Measurements from ENCODE around the gene ABCA8.

DNA sequence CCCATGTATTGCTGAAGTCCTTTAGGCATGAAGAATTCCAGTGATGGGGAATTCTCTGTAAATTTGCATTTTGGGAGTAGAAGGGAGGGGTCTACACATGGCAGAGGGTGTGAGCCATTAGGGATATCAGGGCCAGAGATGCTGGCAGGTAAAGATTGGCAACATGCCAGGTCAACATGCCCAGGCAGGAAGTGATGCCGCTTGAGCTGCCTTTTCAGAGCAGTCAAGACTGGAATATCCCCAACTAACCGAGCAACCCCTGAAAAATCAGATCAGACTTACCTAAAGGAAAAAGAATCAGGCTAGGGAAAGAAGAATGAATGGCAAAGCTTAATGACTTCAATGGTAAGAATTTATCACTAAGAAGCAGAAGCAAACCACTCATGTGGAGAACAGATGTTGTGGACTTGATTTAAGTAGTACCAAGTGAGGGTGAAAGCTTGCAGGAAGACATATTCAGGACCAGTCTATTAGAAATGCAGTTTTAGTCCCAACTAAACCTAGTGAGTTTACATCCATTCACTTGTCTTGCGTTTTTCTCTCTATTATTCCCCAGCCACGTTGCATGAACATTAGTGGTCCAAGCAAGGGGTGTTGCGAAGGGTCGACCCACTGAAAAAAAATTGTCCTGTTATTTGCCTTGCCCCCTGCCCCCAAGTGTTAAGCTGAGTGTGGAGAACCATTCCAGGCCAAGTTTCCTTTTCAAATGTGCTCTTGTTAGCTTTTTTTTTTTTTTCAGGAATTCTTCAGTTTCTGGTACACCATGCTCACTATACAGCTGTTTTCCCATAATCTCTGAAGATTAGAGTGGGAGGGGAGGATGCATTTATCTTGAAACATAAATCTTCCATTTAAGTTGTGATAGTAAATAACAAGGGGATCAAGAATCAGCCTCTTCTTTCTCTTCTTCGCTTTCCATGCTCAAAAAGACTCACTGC is 105.2 kb downstream of the ABCA8 start:
- TF ChIP-seq MYC (IDR thresholded peaks at IDR 0.05; ENCODE audit: borderline replicate concordance, low read length) = no peak
- TF ChIP-seq, protein P1, sequence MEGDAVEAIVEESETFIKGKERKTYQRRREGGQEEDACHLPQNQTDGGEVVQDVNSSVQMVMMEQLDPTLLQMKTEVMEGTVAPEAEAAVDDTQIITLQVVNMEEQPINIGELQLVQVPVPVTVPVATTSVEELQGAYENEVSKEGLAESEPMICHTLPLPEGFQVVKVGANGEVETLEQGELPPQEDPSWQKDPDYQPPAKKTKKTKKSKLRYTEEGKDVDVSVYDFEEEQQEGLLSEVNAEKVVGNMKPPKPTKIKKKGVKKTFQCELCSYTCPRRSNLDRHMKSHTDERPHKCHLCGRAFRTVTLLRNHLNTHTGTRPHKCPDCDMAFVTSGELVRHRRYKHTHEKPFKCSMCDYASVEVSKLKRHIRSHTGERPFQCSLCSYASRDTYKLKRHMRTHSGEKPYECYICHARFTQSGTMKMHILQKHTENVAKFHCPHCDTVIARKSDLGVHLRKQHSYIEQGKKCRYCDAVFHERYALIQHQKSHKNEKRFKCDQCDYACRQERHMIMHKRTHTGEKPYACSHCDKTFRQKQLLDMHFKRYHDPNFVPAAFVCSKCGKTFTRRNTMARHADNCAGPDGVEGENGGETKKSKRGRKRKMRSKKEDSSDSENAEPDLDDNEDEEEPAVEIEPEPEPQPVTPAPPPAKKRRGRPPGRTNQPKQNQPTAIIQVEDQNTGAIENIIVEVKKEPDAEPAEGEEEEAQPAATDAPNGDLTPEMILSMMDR (IDR thresholded peaks at IDR 0.05) = no peak
- TF ChIP-seq KDM1A (IDR thresholded peaks at IDR 0.05; ENCODE audit: low read depth) = no peak
- no peak for TF ChIP-seq RCOR1 (IDR thresholded peaks at IDR 0.05; ENCODE audit: low read depth, low read length)
- TF ChIP-seq, protein P2, sequence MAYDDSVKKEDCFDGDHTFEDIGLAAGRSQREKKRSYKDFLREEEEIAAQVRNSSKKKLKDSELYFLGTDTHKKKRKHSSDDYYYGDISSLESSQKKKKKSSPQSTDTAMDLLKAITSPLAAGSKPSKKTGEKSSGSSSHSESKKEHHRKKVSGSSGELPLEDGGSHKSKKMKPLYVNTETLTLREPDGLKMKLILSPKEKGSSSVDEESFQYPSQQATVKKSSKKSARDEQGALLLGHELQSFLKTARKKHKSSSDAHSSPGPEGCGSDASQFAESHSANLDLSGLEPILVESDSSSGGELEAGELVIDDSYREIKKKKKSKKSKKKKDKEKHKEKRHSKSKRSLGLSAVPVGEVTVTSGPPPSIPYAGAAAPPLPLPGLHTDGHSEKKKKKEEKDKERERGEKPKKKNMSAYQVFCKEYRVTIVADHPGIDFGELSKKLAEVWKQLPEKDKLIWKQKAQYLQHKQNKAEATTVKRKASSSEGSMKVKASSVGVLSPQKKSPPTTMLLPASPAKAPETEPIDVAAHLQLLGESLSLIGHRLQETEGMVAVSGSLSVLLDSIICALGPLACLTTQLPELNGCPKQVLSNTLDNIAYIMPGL (CRISPR knock-in tag; IDR thresholded peaks at IDR 0.05; ENCODE audit: borderline replicate concordance) = no peak
- TF ChIP-seq ESRRA (IDR thresholded peaks at IDR 0.05; ENCODE audit: borderline replicate concordance, low read length) = no peak
- TF ChIP-seq POLR2A (IDR thresholded peaks at IDR 0.05; ENCODE audit: low read length) = no peak
